Measurements from ENCODE around the gene GOT1.

Gene GOT1

GRCh38 chr10:99394256-99394655 lies 36.2 kb downstream of the GOT1 start:
- DNase-seq, result no peak

- DNase-seq, result no peak
Measured at GRCh38 chr10:99393683-99394082, 36.7 kb downstream of the GOT1 start.

GRCh38 chr10:99393036-99393435 lies 37.4 kb downstream of the GOT1 start:
- DNase-seq, result no peak

- no peak for DNase-seq
Measured at GRCh38 chr10:99391346-99391745, 39.1 kb downstream of the GOT1 start.

GRCh38 chr10:99389729-99390480 lies 40.5 kb downstream of the GOT1 start:
- no peak for DNase-seq

- DNase-seq, result no peak
Measured at GRCh38 chr10:99387541-99387940, 42.9 kb downstream of the GOT1 start.

- DNase-seq, result no peak
Measured at GRCh38 chr10:99387071-99387470, 43.4 kb downstream of the GOT1 start.

GRCh38 chr10:99382176-99382575 lies 48.2 kb downstream of the GOT1 start:
- no peak for DNase-seq

- no peak for DNase-seq
Measured at GRCh38 chr10:99375426-99375825, 55.0 kb downstream of the GOT1 start.

GRCh38 chr10:99374972-99375371 lies 55.5 kb downstream of the GOT1 start:
- no peak for DNase-seq

GRCh38 chr10:99374526-99374925 lies 55.9 kb downstream of the GOT1 start:
- no peak for DNase-seq

- DNase-seq, result no peak
Measured at GRCh38 chr10:99372546-99373271, 57.7 kb downstream of the GOT1 start.

GRCh38 chr10:99370993-99371392 lies 59.4 kb downstream of the GOT1 start:
- DNase-seq, result peak; percentile 7 to 10

GRCh38 chr10:99369551-99369950 lies 60.9 kb downstream of the GOT1 start:
- DNase-seq, result no peak

GRCh38 chr10:99369126-99369525 lies 61.3 kb downstream of the GOT1 start:
- no peak for DNase-seq

- no peak for DNase-seq
Measured at GRCh38 chr10:99368646-99369045, 61.8 kb downstream of the GOT1 start.

- no peak for DNase-seq
Measured at GRCh38 chr10:99366666-99367065, 63.8 kb downstream of the GOT1 start.

- DNase-seq, result no peak
Measured at GRCh38 chr10:99365736-99366135, 64.7 kb downstream of the GOT1 start.

- DNase-seq, result no peak
Measured at GRCh38 chr10:99365311-99365710, 65.1 kb downstream of the GOT1 start.

- no peak for DNase-seq
Measured at GRCh38 chr10:99364125-99364524, 66.3 kb downstream of the GOT1 start.

GRCh38 chr10:99360934-99361333 lies 69.5 kb downstream of the GOT1 start:
- no peak for DNase-seq

- DNase-seq, result no peak
Measured at GRCh38 chr10:99358101-99358500, 72.3 kb downstream of the GOT1 start.

- DNase-seq, result no peak
Measured at GRCh38 chr10:99357691-99358090, 72.7 kb downstream of the GOT1 start.

GRCh38 chr10:99353182-99353581 lies 77.2 kb downstream of the GOT1 start:
- no peak for DNase-seq

All from inflammatory macrophage (primary cell).